ENCODE results near the gene SALL1. TPM values are rescaled to one million over a fixed set of nuclear protein-coding genes. Genes with fewer than 3 reads are reported as not detected.

The SALL1 gene
- total and polyA plus RNA-seq, 2 experiments from 2014 or later = 9.4 to 22.7 TPM

GRCh38 chr16:51137097-51137496 lies 14.0 kb downstream of the SALL1 start:
- Mint-ChIP-seq H3K9me3 (no peaks in the 10 kb centered on the region; the same call in 2 of the 3 replicates), H3K27ac (no peak overlapping the region; the same call in 1 of the 2 replicates), H3K4me1 (peaks cover 52% of the 10 kb centered on the region), H3K36me3 (ENCODE audit: low read depth) (peaks cover 70% of the 10 kb centered on the region), H3K4me3 (no peak overlapping the region), H3K27me3 (ENCODE audit: insufficient read depth, low read depth, poor library complexity) (peaks cover 12% of the 10 kb centered on the region)
- Histone ChIP-seq H3K36me3 (ENCODE audit: insufficient read depth) (peaks cover 4% of the 10 kb centered on the region), H3F3A (replicated peaks; ENCODE audit: low read depth) (0 out of 2 replicates have a peak, but pooled peaks cover 5% of the 10 kb centered on the region), H3K4me3 (no peak overlapping the region), H3K9me2 (ENCODE audit: insufficient read depth) (no peaks in the 10 kb centered on the region), H3K4me1 (ENCODE audit: insufficient read depth) (peaks cover 24% of the 10 kb centered on the region), H4K20me1 (replicated peaks; ENCODE audit: insufficient read depth) (peaks cover 8% of the 10 kb centered on the region), H3K27ac (ENCODE audit: low read depth) (no peak overlapping the region), H3K27me3 (ENCODE audit: insufficient read depth) (no peaks in the 10 kb centered on the region), H2AFZ (no peak overlapping the region), H3K4me2 (no peak overlapping the region), H3K79me2 (replicated peaks; ENCODE audit: insufficient read depth) (peaks cover 6% of the 10 kb centered on the region)
- ATAC-seq (no peak), DNase-seq (ENCODE audit: low spot score) (no peak)
- TF ChIP-seq ZNF331 (CRISPR knock-in tag; IDR thresholded peaks at IDR 0.05; ENCODE audit: low read depth) (no peak), CREB1 (CRISPR knock-in tag; IDR thresholded peaks at IDR 0.05; ENCODE audit: low read depth) (no peak), EZH2 (IDR thresholded peaks at IDR 0.05; ENCODE audit: low read depth, unreplicated experiment) (no peak), CTCF (conservative IDR thresholded peaks at IDR 0.05; ENCODE audit: low read depth in 2 of 2) (no peak), ZNF114 (CRISPR knock-in tag; IDR thresholded peaks at IDR 0.05) (no peak), NANOG (IDR thresholded peaks at IDR 0.05; ENCODE audit: borderline replicate concordance) (no peak), ZNF462 (CRISPR knock-in tag; IDR thresholded peaks at IDR 0.05) (no peak), POLR2AphosphoS5 (IDR thresholded peaks at IDR 0.05; ENCODE audit: low read depth) (no peak), ETS1 (IDR thresholded peaks at IDR 0.05) (no peak), JUNB (IDR thresholded peaks at IDR 0.05; ENCODE audit: unreplicated experiment) (no peak), REST (IDR thresholded peaks at IDR 0.05; ENCODE audit: unreplicated experiment) (no peak), STAT1 (IDR thresholded peaks at IDR 0.05; ENCODE audit: unreplicated experiment) (no peak), EZH2phosphoT487 (IDR thresholded peaks at IDR 0.05; ENCODE audit: unreplicated experiment) (no peak)
